Mucosa of rectum (tissue), 2 donors: ENCODE data around the gene PCBP3.

Source experiments
- H3K27ac ChIP-seq, 2 donors: one replicate each; pipeline ENCODE4 v1.7.0; 2013; ENCODE audit warnings: inconsistent platforms in 2 of 2, low read depth in 2 of 2, low read length in 2 of 2
- H3K27me3 ChIP-seq, 2 donors: one replicate each; pipeline ENCODE4 v1.7.0; 2013; ENCODE audit warnings: low read length in 2 of 2; ENCODE audit not compliant: control insufficient read depth in 2 of 2, insufficient read depth in 2 of 2
- H3K36me3 ChIP-seq, 2 donors: one replicate each; pipeline ENCODE4 v1.7.0; 2013; ENCODE audit warnings: low read length in 2 of 2; ENCODE audit not compliant: control insufficient read depth in 2 of 2, insufficient read depth in 2 of 2
- H3K4me1 ChIP-seq, 2 donors: one replicate each; pipeline ENCODE4 v1.7.0; 2013; ENCODE audit warnings: low read length in 2 of 2, mild to moderate bottlenecking in 1 of 2; ENCODE audit not compliant: control insufficient read depth in 2 of 2, insufficient read depth in 2 of 2
- H3K4me3 ChIP-seq, 2 donors: one replicate each; pipeline ENCODE4 v1.7.0; 2013; ENCODE audit warnings: low read length in 2 of 2
- H3K9ac ChIP-seq, 2 donors: one replicate each; pipeline ENCODE4 v1.7.0; 2013; ENCODE audit warnings: low read length in 2 of 2, low read depth in 1 of 2, mild to moderate bottlenecking in 1 of 2
- H3K9me3 ChIP-seq, 2 donors: one replicate each; pipeline ENCODE4 v1.7.0; 2013; ENCODE audit warnings: low read length in 2 of 2; ENCODE audit not compliant: control insufficient read depth in 2 of 2
- donor health status: healthy.
- donor health status: Normal muscosa, but diverticular disease.

PCBP3 gene

DNA sequence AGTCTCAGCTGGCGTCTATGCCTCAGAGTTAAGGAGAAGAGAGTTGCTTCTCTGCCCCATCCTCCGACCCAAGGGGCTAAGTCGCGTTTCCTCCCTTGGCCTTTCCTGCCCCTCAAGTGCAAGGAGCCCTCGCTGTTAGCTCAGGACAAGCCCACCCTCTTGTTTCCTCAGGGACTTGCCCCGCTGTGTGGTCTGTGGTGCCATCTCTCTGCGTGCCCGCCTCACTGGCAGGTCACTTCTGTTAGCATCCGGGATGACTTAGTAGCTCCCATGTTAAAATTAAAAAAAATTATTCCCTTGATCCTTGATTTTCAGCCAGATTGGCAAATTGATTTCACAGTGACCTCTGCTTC, 96.5 kb downstream of the PCBP3 start:
- H3K9me3 ChIP-seq = no peaks in the 10 kb centered on the region
- no peak overlapping the region for H3K9ac ChIP-seq
- no peaks in the 10 kb centered on the region for H3K4me1 ChIP-seq
- no peak overlapping the region for H3K27ac ChIP-seq
- no peaks in the 10 kb centered on the region for H3K27me3 ChIP-seq
- H3K4me3 ChIP-seq = no peak overlapping the region
- no peaks in the 10 kb centered on the region for H3K36me3 ChIP-seq

DNA sequence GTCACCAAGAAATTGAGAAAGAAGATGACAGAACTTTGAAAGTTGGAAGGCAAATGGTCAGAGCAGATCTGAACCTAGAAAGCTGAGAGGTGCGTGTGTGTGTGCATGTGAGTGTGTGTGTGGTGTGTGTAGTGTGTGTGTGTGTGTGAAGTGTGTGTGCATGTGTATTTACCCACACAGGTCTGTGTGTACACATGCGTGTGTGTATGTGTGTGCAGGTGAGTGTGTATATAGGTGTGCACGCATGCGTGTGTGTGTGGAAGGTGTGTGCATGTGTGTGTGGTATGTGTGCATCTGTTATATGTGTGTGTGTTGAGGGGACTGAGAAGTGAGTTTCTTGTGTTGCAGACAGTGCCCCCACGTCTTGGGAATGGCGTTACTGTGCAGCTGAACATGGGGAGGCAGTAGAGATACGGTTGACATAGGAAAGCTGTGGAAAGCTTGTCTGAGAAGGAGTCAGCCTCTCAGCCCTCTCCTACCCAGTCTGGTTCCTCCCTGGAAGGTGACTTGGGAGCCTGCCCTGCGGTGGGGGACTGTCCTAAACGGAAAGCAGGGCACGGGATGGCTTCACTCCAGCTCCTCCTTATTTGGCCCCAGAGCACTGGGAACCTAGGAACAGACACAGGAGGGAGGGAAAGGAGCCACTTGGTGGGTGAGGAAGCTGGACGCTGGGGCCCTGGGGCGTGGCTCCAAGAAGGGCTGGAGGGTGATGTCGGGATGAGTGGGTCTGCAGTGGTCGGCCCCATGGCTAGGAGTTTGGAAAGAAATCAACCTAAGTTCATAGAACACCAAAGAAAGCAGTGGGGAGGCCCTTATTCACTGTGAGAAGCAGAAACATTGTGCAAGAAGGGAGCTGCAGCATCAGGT, 97.2 kb downstream of the PCBP3 start:
- Histone ChIP-seq H3K36me3 (no peaks in the 10 kb centered on the region), H3K27me3 (no peaks in the 10 kb centered on the region), H3K4me1 (no peaks in the 10 kb centered on the region), H3K27ac (no peak overlapping the region), H3K9me3 (no peaks in the 10 kb centered on the region), H3K9ac (no peak overlapping the region), H3K4me3 (no peak overlapping the region)

DNA sequence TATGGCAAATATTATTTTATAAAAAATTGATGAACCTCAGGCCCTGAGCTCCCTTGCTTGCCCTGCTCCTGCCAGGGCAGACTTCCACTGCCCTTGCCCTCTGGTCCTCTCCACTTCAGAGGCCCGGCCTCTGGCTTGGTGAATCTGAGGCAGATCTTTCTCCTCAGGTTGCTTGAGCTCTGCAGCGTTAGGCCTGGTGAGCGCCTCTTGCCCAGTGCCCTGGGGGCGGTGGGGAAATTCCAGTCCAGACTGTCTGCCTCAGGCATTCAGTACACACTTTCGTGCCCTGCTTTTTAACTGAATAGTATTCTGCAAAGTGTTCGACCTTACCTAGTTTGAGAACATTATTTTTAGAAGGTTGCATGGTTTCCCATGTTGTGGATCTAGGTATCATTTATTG, 98.2 kb downstream of the PCBP3 start:
- H3K9ac ChIP-seq = no peak overlapping the region
- no peaks in the 10 kb centered on the region for H3K36me3 ChIP-seq
- H3K4me1 ChIP-seq = no peaks in the 10 kb centered on the region
- H3K9me3 ChIP-seq = no peaks in the 10 kb centered on the region
- H3K27me3 ChIP-seq = no peaks in the 10 kb centered on the region
- no peak overlapping the region for H3K27ac ChIP-seq
- no peak overlapping the region for H3K4me3 ChIP-seq

- no peaks in the 10 kb centered on the region for H3K4me1 ChIP-seq
- H3K4me3 ChIP-seq = no peak overlapping the region
- no peaks in the 10 kb centered on the region for H3K36me3 ChIP-seq
- H3K9ac ChIP-seq = no peak overlapping the region
- no peaks in the 10 kb centered on the region for H3K9me3 ChIP-seq
- H3K27me3 ChIP-seq = no peaks in the 10 kb centered on the region
- H3K27ac ChIP-seq = no peak overlapping the region
Measured at GRCh38 chr21:45742247-45742646, 98.7 kb downstream of the PCBP3 start.

- no peak overlapping the region for H3K27ac ChIP-seq
- no peak overlapping the region for H3K4me3 ChIP-seq
- no peaks in the 10 kb centered on the region for H3K36me3 ChIP-seq
- no peaks in the 10 kb centered on the region for H3K27me3 ChIP-seq
- H3K9me3 ChIP-seq = no peaks in the 10 kb centered on the region
- no peak overlapping the region for H3K9ac ChIP-seq
- no peaks in the 10 kb centered on the region for H3K4me1 ChIP-seq
Measured at GRCh38 chr21:45745256-45745655, 101.7 kb downstream of the PCBP3 start.

- no peak overlapping the region for H3K9ac ChIP-seq
- no peak overlapping the region for H3K27ac ChIP-seq
- H3K27me3 ChIP-seq = no peaks in the 10 kb centered on the region
- no peak overlapping the region for H3K4me3 ChIP-seq
- H3K9me3 ChIP-seq = no peaks in the 10 kb centered on the region
- H3K36me3 ChIP-seq = no peaks in the 10 kb centered on the region
- no peaks in the 10 kb centered on the region for H3K4me1 ChIP-seq
Measured at GRCh38 chr21:45747233-45747766, 103.8 kb downstream of the PCBP3 start.

GRCh38 chr21:45747802-45748445, 104.4 kb downstream of the PCBP3 start:
- no peak overlapping the region for H3K27ac ChIP-seq
- no peak overlapping the region for H3K4me3 ChIP-seq
- no peaks in the 10 kb centered on the region for H3K27me3 ChIP-seq
- no peaks in the 10 kb centered on the region for H3K9me3 ChIP-seq
- no peaks in the 10 kb centered on the region for H3K36me3 ChIP-seq
- H3K9ac ChIP-seq = no peak overlapping the region
- no peaks in the 10 kb centered on the region for H3K4me1 ChIP-seq

DNA sequence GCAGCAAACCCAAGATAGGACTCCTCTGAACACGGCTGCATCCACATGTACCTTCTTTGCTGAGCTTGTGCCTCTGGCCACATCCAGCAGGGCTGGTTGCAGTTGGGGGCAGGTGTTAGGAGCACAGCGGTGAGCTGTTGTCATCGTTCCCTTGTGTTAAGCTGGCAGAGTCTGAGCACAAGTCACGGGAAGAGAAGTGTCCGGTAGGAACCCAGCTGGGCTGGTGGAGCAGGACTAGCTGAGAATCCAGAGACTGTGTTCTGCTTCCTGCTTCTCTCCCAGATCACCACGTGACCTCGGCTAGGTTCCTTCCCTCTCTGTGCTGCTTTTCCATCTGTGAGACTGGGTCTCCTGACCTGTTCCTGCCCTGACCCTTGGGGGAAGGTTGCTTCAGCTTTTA, 105.1 kb downstream of the PCBP3 start:
- H3K36me3 ChIP-seq = no peaks in the 10 kb centered on the region
- no peak overlapping the region for H3K9ac ChIP-seq
- H3K27ac ChIP-seq = no peak overlapping the region
- no peaks in the 10 kb centered on the region for H3K27me3 ChIP-seq
- H3K4me3 ChIP-seq = no peak overlapping the region
- H3K4me1 ChIP-seq = no peaks in the 10 kb centered on the region
- H3K9me3 ChIP-seq = no peaks in the 10 kb centered on the region

GRCh38 chr21:45749974-45750373, 106.4 kb downstream of the PCBP3 start:
- Histone ChIP-seq H3K36me3 (no peaks in the 10 kb centered on the region), H3K27ac (no peak overlapping the region), H3K4me1 (no peaks in the 10 kb centered on the region), H3K9ac (no peak overlapping the region), H3K27me3 (no peaks in the 10 kb centered on the region), H3K4me3 (no peak overlapping the region), H3K9me3 (no peaks in the 10 kb centered on the region)

DNA sequence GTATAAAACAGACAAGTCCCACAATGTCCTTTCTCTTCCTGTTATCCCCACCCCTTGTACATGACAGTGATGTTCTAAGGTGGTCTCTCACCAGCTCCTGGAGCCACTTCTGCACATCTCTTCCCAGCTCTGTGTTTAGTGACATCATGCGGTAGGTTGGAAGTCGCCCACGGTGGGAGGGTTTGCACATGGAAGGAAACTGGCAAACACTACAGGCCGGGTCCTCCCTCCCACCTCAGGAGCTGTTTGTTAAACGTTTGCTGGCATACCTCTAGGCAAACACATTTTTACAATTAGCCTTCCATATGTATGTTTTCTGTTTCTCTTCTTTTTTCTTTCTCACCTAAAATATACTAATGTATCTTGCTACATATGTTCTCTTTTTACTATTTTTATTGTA, 107.4 kb downstream of the PCBP3 start:
- Histone ChIP-seq H3K9ac (no peak overlapping the region), H3K9me3 (no peaks in the 10 kb centered on the region), H3K36me3 (no peaks in the 10 kb centered on the region), H3K27me3 (no peaks in the 10 kb centered on the region), H3K27ac (no peak overlapping the region), H3K4me3 (no peak overlapping the region), H3K4me1 (no peaks in the 10 kb centered on the region)
